ENCODE data around the gene SFI1.
"Not testable (repeated sequence)": the region's sequence is repeated elsewhere in the genome, so short reads cannot be mapped to it uniquely, and the experiment has no call there.

Gene SFI1

GRCh38 chr22:31493355-31493754, 3.0 kb upstream of the SFI1 start:
- DNase-seq (ENCODE audit: low read depth) = not testable (repeated sequence)

GRCh38 chr22:31495343-31495742, 993 bp upstream of the SFI1 start:
- no peak for DNase-seq (ENCODE audit: low read depth)

GRCh38 chr22:31496735-31497146, 405 bp downstream of the SFI1 start:
- DNase-seq (ENCODE audit: low read depth) = no peak

GRCh38 chr22:31497148-31497938, 1.0 kb downstream of the SFI1 start:
- DNase-seq (ENCODE audit: low read depth) = no peak

GRCh38 chr22:31501738-31502137, 5.4 kb downstream of the SFI1 start:
- DNase-seq (ENCODE audit: low read depth) = no peak

GRCh38 chr22:31503211-31503964, 7.1 kb downstream of the SFI1 start:
- DNase-seq (ENCODE audit: low read depth) = no peak

- DNase-seq (ENCODE audit: low read depth) = no peak
Observed at GRCh38 chr22:31504282-31504681, 7.9 kb downstream of the SFI1 start.

GRCh38 chr22:31507517-31507916, 11.2 kb downstream of the SFI1 start:
- DNase-seq (ENCODE audit: low read depth) = not testable (repeated sequence)

- no peak for DNase-seq (ENCODE audit: low read depth)
Observed at GRCh38 chr22:31508536-31508935, 12.2 kb downstream of the SFI1 start.

GRCh38 chr22:31509061-31509762, 12.9 kb downstream of the SFI1 start:
- no peak for DNase-seq (ENCODE audit: low read depth)

- DNase-seq (ENCODE audit: low read depth) = no peak
Observed at GRCh38 chr22:31520051-31520450, 23.7 kb downstream of the SFI1 start.

GRCh38 chr22:31524132-31524531, 27.8 kb downstream of the SFI1 start:
- DNase-seq (ENCODE audit: low read depth) = not testable (repeated sequence)

- DNase-seq (ENCODE audit: low read depth) = no peak
Observed at GRCh38 chr22:31526270-31526669, 29.9 kb downstream of the SFI1 start.

GRCh38 chr22:31530823-31531195, 34.5 kb downstream of the SFI1 start:
- no peak for DNase-seq (ENCODE audit: low read depth)

GRCh38 chr22:31532060-31532459, 35.7 kb downstream of the SFI1 start:
- DNase-seq (ENCODE audit: low read depth) = no peak

GRCh38 chr22:31533374-31533773, 37.0 kb downstream of the SFI1 start:
- no peak for DNase-seq (ENCODE audit: low read depth)

GRCh38 chr22:31537019-31537535, 40.7 kb downstream of the SFI1 start:
- no peak for DNase-seq (ENCODE audit: low read depth)

- DNase-seq (ENCODE audit: low read depth) = no peak
Observed at GRCh38 chr22:31538815-31539214, 42.5 kb downstream of the SFI1 start.

- not testable (repeated sequence) for DNase-seq (ENCODE audit: low read depth)
Observed at GRCh38 chr22:31540166-31540565, 43.8 kb downstream of the SFI1 start.

- no peak for DNase-seq (ENCODE audit: low read depth)
Observed at GRCh38 chr22:31540966-31541365, 44.6 kb downstream of the SFI1 start.

- no peak for DNase-seq (ENCODE audit: low read depth)
Observed at GRCh38 chr22:31544481-31545480, 48.4 kb downstream of the SFI1 start.

Data from stimulated activated CD8-positive, alpha-beta memory T cell treated with anti-CD3 and anti-CD28 coated beads, Interleukin-15, amount 100 ng/mL, for 1 hour (primary cell).